ENCODE data around the gene ETV7.
A peak's percentile ranks its signal among the peaks of the same experiment; 100 is the strongest.
"Not testable (repeated sequence)": the region's sequence is repeated elsewhere in the genome, so short reads cannot be mapped to it uniquely, and the experiment has no call there.

ETV7 gene

DNA sequence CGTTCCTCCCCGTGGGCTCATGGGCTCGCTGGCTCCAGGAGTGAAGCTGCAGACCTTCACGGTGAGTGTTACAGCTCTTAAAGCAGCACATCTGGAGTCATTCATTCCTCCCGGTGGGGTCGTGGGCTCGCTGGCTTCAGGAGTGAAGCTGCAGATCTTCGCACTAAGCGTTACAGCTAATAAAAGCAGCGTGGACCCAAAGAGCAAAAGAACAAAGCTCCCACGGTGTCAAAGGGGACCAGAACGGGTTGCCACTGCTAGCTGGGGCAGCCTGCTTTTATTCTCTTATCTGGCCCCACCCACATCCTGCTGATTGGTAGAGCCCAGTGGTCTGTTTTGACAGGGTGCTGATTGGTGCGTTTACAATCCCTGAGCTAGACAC, 24.1 kb downstream of the ETV7 start:
- DNase-seq (ENCODE audit: low read depth): not testable (repeated sequence)

DNA sequence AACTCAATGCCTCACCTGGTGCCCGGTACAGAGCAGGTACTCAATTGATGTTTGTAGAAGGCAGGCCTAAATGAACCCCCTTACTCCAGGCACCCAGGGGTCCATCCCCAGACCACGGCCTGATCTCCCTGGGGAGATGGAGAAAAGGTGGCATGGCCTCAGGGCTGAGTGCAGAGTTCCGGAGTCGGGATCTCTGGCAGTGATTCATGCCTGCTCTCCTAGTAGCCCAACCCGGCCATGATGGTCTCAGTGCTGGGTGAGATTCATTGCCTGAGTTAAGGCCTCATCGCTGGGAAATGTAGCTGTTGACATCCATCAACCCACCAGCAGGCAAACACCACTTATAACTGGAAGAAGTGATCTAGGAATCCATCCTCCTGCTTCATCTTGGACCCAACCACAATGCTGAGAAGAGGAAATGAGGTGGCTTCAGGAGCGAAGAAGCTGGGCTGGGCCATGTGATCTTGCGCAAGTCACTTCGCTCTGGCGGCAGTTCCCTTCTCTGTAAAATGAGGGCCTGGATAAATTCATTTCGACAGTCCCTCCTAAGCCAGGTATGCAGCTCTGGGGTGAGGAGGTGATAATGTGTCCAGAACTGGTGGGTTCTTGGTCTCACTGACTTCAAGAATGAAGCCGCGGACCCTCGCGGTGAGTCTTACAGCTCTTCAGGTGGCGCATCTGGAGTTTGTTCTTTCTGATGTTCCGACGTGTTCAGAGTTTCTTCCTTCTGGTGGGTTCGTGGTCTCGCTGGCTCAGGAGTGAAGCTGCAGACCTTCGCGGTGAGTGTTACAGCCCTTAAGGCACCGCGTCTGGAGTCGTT, 24.7 kb downstream of the ETV7 start:
- no peak for DNase-seq (ENCODE audit: low read depth)

DNA sequence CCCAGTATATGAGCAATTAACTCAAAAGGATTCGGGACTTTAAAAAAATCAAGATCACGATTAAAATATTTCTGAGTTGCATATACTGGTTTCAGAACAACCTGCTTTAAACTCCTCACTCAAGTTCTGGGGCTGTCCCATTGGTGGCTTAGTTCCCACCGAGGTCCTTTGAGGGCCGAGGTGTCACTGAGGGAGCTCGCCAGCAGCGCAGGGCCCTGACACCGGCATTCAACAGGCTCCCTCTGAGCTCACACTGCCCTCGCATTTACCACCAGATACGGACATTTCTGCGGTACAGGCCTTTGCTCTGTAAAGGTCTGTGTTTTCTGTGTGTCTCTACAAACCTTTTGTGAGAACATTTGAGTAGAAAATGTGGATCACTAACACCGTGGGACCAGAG, 26.4 kb downstream of the ETV7 start:
- no peak for DNase-seq (ENCODE audit: low read depth)

DNA sequence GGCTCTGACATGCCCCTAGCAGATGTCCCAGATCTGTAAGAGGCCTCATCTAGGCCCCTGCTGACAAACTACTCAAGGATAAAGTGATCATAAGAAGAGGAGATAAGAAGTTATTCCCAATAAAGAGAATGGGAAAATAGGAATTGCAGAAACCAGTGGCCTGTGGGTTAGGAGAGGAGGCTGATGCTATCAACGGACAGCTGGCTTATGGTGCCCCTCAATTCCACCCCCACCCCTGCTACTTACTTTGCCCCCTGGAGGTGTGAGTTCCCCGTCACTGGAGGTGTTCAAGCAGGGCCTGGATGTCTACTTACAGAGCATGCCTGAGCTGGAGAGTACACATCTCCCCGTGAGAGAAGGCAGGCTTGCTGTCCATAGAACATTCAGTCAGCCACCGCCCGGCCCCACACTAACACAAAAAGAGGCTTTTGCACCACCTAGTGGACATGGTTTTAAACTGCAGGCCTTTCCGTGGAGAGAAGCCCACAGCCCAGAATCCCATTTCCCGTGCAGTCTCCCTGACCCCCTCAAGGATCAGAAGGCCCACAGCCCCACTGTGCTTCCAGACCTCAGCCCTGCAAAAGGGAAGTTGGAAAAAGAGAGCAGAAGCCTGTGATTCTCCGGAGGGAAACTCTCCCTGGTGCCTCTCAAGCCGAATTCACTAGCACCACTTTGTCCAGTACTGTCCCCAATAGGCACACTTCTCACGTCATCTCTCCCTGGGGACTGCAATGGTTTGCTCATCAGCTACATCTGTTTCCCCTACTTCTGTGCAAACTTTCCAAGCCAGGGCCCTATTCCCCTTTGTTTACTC, 27.0 kb downstream of the ETV7 start:
- peak; percentile 51 for DNase-seq (ENCODE audit: low read depth)

DNA sequence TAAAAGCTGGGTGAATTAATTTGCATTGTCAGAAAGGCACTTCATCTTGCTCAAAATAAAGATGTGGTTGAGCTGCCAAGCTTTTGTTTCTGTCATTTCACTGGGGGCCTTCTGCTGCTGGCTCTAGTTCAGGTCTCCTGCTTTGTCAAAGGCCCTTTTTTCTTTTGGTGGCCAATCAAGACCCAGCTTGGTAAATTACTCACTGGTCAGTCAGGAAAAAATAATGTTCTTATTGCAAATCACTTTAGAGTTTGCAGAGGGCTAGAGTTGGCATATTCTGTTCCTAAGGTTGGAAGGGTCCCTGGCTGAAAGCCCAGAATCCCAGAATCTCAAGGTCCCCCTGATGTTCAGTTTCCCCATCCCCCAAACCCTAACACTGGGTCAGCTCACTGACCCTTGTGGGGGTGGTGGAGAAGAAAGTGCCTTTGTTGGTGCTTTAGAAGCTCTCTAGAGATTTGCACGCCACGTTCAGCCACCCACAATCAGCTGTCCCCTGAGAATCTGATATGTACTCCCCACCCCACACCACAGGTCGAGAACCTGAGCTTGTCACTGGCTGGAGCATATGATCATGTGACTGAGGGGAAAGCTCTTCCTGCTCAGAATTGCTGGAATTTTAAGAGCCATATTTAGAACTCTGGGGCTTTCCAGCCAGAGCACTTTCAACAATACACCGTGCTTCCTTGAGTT, 29.1 kb downstream of the ETV7 start:
- DNase-seq (ENCODE audit: low read depth): no peak

DNA sequence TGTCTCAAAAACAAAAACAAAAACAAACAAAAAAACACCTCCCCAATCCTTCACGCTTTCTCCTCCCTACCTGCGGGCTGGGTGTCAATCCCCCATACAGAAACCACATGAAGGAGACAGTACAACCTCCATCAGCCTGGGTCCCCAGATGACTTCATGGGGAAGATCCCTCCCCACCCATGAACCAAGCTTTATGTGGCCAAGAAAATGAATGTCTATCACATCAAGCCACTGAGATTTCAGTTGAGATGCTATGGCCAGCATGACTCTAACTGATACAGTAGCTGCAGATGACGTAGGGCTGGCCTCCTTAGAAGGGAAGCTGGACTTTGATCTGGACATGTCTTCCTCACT, 29.6 kb downstream of the ETV7 start:
- DNase-seq (ENCODE audit: low read depth): no peak

DNA sequence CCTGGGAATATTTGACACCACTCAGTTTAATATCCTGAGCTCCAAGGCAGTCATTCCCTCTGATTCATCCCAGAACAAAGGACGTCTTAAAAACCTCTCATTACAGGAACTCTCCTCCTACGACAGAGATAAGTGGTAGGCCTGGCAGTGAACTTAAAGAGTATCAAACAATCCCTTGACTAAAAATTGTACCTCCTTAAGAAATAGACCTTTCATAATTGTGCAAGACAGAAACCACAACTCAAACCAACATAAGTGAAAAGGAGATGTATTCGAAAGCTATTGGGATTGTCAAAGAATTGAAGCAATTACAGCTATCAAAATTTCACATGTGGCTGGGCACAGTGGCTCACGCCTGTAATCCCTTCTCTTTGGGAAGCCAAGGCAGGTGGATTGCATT, 31.6 kb downstream of the ETV7 start:
- no peak for DNase-seq (ENCODE audit: low read depth)

DNA sequence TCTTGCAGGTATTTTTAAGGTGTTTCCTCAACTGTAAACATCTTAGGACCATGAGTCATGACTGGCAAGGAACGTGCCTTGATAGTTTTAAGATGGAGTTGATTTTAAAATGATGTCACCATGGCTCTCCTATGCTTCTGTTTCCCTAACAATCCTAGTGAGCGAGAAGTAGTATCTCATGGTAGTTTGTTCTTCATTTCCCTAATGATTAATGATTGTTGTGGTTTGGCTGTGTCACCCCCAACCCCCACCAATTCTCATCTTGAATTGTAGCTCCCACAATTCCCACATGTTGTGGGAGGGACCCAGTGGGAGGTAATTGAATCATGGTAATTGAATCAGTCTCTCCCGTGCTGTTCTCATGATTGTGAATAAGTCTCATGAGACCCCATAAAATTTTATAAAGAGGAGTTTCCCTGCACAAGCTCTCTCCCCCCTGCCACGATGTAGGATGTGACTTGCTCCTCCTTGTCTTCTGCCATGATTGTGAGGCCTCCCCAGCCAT, 34.0 kb downstream of the ETV7 start:
- DNase-seq (ENCODE audit: low read depth): no peak

DNA sequence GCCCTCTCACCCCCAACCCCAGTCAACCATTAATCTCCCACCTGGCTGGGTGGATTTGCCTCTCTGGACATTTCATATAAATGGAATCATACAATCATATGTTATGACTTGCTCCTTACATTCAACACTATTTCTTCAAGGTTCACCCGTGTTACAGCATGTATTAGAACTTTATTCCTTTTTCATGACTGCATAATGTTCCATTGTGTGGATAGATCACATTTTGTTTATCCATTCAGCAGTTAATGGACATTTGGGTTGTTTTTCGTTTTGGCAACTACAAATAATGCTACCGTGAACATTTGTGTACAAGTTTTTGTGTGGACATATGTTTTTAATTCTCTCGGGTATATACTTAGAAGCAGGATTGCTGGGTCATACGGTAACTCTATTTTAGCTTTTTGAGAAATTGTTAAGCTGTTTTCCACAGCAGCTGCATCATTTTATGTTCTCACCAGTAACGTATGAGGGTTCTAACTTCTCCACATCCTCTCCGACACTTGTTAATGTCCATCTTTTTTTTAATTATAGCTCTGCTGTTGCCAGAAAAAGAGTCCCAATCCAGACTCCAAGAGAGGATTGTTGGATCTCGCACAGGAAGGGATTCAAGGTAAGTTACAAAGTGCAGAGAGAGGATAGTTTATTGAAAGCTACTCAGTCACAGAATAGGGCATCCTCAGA, 34.9 kb downstream of the ETV7 start:
- DNase-seq (ENCODE audit: low read depth): no peak

DNA sequence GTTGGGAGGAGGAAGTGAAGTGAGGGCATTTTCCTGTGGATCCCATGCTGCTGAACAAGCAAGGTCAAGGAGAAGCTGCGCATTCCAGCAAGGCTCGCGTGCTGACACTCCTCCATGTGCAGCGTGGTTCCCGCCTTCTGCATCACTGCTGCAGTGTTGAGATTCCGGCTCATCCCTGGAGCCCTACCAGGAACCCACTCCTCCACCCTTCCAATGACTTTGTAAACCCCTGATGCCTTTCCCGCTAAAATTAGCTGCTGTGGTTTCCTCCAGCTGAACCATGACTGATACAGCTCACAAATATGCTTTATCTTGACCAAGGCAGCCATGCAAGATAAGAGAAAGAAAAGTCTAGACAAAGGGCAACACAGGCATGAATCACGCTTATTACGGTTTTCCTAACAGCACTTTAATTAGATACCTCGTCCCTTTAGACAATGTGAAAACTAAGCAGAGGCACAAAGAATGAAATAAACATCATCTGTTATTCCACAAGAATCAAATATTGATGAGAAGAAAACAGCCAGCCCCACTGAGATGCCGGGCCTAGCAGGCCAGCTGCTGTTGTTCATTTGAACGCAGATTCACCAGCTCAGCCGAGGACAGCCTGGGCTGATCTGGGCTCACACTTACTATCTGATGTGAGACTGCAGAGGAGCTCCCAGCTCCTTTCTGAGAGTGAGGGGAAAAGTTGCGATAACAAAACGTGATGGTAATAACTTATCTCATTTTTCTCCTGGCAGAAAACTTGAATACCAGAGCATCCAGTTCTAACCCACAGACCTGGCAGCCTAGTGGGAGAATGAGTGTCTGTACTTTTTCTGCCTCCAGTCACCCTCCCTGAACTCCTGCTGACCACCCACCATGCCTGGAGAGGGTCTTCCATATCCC, 36.5 kb downstream of the ETV7 start:
- DNase-seq (ENCODE audit: low read depth): no peak

DNA sequence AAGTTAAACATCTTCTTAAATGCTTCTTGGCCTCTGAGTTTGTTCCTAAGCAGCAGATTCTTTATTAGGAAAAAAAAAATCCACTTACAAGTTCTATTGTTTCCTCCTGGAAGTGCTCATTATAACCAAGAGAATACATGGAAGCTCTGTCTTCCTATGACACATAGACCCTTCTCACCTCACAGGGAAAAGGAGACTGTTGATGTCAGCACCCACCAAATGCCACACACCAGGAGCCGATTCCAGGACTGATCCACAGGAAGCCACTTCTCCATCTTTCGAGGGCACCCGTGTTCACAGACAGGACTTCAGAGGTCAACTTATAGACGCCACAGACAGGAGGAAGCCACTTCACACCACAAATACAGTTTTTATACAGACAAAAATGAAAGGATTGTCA, 37.4 kb downstream of the ETV7 start:
- DNase-seq (ENCODE audit: low read depth): no peak

DNA sequence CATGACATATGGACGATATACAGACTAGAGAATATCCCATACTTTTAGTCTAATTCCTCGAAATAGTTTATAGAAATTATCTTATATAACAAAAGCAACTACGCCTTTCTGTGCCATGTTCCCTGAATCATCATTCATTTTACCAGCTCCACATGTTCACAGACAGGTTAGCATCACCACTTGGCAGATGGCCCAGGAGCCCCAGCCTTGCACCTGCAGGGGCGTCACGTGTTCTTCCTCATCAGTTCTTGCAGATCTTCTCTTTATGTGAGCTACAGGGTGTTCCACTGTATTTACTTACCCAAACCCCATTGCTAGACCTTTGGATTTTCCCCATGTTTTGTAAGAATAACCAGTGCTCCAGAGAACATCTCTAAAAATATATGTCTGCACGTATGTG, 38.2 kb downstream of the ETV7 start:
- DNase-seq (ENCODE audit: low read depth): no peak

DNA sequence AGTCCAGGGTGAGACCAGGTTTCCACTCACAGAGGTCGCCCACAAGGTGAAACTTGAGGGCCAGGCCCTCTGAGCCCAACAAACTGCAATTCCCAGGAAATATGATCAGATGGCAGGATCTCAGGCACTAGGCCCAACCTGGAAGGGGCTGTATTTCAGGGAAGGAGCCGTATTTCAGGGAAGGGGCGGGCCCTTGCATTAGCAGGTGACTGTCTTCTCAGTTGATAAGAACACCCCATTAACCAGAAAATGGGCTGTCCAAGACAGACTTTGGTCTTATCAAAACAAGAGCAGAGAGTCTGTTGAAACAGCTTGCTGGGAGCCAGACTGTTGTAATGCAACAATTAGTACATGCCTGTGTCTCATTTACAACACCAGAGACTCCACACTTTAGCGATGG, 39.8 kb downstream of the ETV7 start:
- no peak for DNase-seq (ENCODE audit: low read depth)

DNA sequence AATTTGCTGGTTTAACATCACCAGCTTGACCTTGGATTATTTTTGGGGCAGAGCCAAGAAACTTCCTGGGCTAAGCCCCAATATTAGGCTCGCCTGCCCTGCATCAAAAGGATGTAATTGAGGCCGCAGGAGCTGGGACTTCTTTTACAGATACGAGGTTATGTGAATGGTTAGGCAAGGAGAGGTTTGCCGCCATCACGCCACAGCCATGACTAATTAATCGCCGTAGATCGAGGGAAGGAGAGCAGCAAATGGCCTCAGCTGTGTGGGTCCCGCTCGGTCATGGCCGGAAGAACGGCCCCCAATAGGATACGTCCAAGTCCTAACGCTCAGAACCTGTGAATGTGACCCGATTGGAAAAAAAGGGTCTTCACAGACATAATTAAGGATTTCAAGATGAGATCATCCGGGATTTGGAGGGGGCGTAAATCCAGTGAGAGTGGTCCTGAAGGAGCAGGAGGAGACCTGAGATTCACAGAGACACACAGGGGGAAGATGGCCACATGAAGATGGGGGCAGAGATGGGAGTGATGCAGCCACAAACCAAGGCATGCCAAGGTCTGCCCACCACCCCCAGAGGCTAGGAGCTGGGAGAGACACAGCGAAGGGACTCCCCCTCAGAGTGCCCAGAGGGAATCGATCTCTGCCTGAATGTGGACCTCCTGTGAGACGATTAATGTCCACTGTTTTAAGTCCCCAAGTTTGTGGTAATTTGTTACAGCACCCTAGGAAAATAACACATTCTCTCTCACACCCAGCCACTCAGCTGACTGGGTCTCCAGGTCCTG, 40.8 kb downstream of the ETV7 start:
- no peak for DNase-seq (ENCODE audit: low read depth)

DNA sequence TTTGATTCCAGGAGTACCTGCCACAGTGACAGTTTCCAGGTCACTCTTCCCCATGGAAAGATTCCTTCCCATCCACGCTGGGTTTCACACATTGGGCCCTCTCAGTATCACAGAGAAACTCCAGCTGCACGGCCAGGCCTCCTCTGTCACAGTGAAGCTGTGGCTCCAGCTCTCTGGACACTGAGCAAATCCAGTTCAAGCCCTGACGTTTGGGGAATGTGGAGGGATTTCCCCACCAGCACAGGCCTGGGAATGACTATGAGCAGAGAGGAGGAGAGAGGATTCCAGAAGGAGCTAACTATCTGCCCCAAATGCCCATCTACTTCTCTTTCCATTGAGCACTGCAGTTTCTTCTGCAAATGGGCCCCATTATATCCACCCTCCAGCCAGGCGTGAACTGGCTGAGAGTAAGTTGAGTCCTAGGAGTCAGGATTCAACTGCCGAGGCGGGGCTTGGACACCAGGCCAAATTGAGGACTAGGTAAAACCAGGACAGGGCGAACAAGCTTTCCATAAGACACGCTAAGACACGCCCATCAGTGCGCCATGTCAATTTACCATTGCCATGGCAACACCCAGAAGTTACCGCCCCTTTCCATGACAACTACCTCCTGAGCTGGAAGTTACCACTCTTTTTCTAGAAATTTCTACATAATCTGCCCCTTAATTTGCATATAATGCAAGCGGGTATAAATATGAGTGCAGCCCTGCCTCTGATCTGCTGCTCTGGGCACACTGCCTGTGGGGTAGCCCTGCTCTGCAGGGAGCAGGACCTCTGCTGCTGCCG, 41.6 kb downstream of the ETV7 start:
- DNase-seq (ENCODE audit: low read depth): no peak

DNA sequence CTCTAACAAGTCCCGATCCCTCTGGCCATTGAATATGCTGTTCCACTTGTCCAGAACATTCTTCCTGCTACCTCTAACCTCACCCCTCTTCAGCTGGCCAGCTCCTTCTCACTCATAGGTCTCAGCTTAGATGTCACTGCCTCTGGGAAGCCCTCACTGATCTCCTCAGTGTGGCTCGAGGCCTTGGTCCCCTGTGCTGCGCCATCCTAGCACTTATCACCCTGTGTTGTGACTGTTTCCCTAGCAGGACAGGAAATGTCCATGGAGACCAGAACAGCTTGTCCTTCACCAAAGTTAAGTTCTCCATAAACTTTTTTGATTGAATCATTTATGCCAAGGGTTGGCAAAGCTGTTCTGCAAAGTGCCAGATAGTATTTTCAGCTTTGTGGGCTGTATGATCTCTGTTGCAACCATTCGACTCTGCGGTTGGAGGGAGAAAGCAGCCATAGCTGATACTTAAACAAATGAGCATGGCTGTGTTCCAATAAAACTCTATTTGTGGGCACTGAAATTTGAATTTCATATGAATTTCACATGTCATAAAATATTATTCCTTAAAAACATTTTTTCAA, 44.3 kb downstream of the ETV7 start:
- DNase-seq (ENCODE audit: low read depth): no peak

DNA sequence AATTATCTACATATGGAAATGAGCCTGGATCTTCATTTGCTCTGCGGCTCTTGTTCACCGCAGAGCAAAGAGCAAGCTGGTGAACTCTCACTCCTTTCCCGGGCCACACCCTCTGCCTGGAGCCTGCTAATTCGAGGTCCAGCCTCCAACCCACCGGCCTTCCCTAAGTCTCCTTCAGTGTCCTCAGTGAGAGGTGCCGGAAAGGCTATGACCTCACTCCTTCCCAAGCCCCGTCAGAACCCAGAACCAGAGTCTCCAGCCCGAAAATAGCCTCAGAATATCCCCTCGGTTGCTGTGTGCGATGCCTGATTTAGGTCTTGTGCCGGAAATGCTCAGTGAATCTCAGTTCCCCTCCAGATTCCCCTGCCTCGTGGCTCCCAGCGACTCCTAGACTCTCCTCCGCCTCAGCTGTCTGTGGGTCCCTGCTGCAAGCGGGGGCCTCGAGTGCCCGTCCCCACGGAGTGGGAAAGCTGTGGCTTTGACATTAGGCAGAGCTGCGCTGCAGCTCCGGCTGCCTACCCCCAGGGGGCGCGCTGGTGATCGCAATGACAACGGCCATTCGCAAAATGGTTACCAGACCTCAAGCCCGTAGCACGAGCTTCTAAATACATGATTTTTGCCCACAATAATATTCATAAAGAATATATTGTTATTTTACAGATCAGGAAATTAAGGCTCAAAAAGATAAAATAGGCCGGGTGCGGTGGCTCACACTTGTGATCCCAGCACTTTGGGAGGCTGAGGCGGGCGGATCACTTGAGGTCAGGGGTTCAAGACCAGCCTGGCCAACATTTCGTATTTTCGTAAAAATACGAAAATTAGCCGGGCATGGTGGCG, 46.6 kb downstream of the ETV7 start:
- peak; percentile 65 for DNase-seq (ENCODE audit: low read depth)

DNA sequence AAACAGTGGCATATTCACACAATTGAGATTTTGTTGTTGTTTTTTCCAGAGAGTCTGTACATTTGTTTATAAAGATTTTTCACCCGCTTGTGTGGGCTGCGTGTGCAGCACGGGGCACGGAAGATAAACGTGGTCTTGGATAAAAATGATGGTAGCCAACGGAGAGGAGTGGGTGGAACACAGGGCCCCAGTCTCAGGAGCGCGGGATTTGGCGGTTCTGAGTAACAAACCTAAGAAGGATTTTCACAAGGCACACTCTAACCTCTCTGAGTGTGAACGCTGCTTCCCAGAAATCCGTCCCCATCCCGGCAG, 47.2 kb downstream of the ETV7 start:
- DNase-seq (ENCODE audit: low read depth): no peak
